Tongue (tissue), 2 donors: ENCODE data around the gene TFR2. TPM values are rescaled to one million over a fixed set of nuclear protein-coding genes. Genes with fewer than 3 reads are reported as not detected.
"Not testable (repeated sequence)": the region's sequence is repeated elsewhere in the genome, so short reads cannot be mapped to it uniquely, and the experiment has no call there.

Experiments
- DNase-seq: peaks from one replicate; pipeline ENCODE4 v3.0.0-alpha.2; 2015
- total RNA-seq: library from RNA; depleted of rRNA; stranded (reverse); fragments of >200 nt; gene quantifications from one replicate; pipeline ENCODE4 v1.2.3, GENCODE V29; 2014

Gene TFR2
- total RNA-seq, 1 donor from 2014 or later, result 1.3 TPM

GRCh38 chr7:100678291-100678984 is 37.1 kb upstream of the TFR2 start:
- DNase-seq, result no peak

GRCh38 chr7:100677308-100678267 is 36.2 kb upstream of the TFR2 start:
- DNase-seq, result no peak

GRCh38 chr7:100676501-100677306 is 35.4 kb upstream of the TFR2 start:
- DNase-seq, result no peak

- peak; percentile 77 for DNase-seq
Observed at GRCh38 chr7:100675581-100676350, 34.4 kb upstream of the TFR2 start.

- DNase-seq, result no peak
Observed at GRCh38 chr7:100675105-100675451, 33.7 kb upstream of the TFR2 start.

- peak; percentile 42 for DNase-seq
Observed at GRCh38 chr7:100674411-100675104, 33.2 kb upstream of the TFR2 start.

GRCh38 chr7:100673942-100674410 is 32.6 kb upstream of the TFR2 start:
- DNase-seq, result peak; percentile 43

GRCh38 chr7:100673302-100673941 is 32.1 kb upstream of the TFR2 start, which contains the start of gene GNB2:
Gene GNB2, plus strand, starts transcription at chr7:100673740. Its CDS starts 2,526 bp downstream, at chr7:100676266.
- peak; percentile 99 for DNase-seq

- no peak for DNase-seq
Observed at GRCh38 chr7:100671353-100672327, 30.3 kb upstream of the TFR2 start.

GRCh38 chr7:100670074-100670473 is 28.7 kb upstream of the TFR2 start:
- DNase-seq, result no peak

GRCh38 chr7:100669106-100669505 is 27.8 kb upstream of the TFR2 start:
- DNase-seq, result not testable (repeated sequence)

GRCh38 chr7:100668069-100668449 is 26.7 kb upstream of the TFR2 start:
- DNase-seq, result no peak

- DNase-seq, result no peak
Observed at GRCh38 chr7:100667331-100668068, 26.1 kb upstream of the TFR2 start.

GRCh38 chr7:100665168-100665726 is 23.9 kb upstream of the TFR2 start:
- DNase-seq, result no peak

- DNase-seq, result not testable (repeated sequence)
Observed at GRCh38 chr7:100662194-100662776, 20.9 kb upstream of the TFR2 start.

- DNase-seq, result peak; percentile 77
Observed at GRCh38 chr7:100655908-100656674, 14.7 kb upstream of the TFR2 start, which contains the start of gene ACTL6B. Gene ACTL6B, minus strand, starts transcription at chr7:100656448. Its CDS starts 94 bp downstream, at chr7:100656354.
